ENCODE results near the gene TMED1.
A peak's percentile ranks its signal among the peaks of the same experiment; 100 is the strongest.

Gene TMED1

DNA sequence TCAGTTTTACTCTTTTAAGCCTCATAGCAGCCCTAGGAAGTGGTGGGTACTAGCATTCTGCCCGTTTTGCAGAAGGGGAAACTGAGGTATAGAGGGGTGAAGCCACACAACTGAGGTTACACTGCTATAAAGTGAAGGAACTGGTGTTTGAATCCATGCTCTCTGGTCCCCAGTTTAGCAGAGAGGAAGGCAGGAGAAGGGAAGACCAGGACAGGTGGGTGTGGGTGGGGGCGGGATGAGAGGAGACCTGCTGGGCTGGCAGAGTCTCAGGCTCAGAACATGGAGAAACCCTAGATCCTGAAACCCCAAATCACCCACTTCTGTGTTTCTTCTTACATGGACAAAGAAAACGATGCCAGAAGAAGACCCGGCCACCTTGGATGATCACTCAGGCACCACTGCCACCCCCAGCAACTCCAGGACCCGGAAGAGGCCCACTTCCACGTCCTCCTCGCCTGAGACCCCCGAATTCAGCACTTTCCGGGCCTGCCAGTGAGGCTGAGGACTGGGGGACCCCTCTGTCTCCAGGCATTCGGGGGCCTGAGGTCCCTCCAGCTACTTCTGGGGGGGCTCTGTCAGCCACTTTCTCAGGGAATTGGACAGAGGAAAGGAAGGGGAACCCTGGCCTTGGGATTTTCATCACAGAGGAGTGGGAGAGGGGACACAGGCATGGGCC lies 33.0 kb upstream of the TMED1 start:
- H3K4me3 ChIP-seq (ENCODE audit: low read length): no peak overlapping the region
- no peak for TF ChIP-seq CTCF (conservative IDR thresholded peaks at IDR 0.05; ENCODE audit: low read length)
- DNase-seq (ENCODE audit: low read depth): no peak

DNA sequence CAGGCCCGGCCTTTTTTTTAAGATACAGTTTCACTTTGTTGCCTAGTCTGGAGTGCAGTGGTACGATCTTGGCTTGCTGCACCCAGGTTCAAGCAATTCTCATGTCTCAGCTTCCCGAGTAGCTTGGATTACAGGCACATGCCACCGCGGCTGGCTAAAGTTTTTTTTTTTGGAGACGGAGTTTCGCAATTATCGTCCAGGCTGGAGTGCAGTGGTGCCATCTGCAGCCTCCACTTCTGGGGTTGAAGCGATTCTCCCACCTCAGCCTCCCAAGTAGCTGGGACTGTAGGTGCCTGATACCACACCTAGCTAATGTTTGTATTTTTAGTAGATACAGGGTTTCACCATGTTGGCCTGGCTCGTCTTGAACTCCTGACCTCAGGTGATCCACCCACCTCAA lies 30.5 kb upstream of the TMED1 start:
- no peak for DNase-seq (ENCODE audit: low read depth)
- TF ChIP-seq CTCF (conservative IDR thresholded peaks at IDR 0.05; ENCODE audit: low read length): no peak
- no peak overlapping the region for H3K4me3 ChIP-seq (ENCODE audit: low read length)

GRCh38 chr19:10864538-10864899 lies 28.5 kb upstream of the TMED1 start:
- peak; percentile 94 for TF ChIP-seq CTCF (conservative IDR thresholded peaks at IDR 0.05; ENCODE audit: low read length)
- peak; percentile 72 for DNase-seq (ENCODE audit: low read depth)
- H3K4me3 ChIP-seq (ENCODE audit: low read length): no peak overlapping the region

DNA sequence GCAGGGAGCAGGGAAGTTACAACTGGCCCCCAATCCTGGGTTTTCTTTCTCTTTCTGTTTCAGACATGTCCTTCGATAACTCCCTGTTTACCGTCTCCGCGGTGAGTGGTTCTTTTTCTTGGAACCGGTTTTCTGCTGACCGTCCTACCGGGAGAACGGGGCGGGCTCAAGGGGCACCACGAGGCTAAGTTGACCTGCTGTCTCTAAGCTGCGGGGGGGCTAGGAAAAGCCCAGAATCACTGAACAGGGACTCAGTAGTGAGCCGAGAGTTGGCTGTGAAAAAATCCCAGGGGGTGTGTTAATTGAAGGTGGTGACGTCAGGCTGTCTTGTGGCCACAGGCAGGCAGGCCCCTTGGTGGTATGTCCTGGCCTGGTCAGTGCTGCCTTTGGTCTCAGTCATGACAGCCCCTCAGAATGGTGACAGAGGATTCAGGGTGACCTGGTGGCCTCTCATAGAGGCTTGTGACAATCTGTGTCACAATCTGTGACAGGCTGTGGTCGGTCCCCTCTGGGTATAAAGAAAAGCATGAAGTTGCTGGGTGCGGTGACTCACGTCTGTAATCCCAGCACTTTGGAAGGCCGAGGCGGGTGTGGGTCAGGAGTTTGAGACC lies 27.2 kb upstream of the TMED1 start:
- no peak for TF ChIP-seq CTCF (conservative IDR thresholded peaks at IDR 0.05; ENCODE audit: low read length)
- DNase-seq (ENCODE audit: low read depth): peak; percentile 26

GRCh38 chr19:10862561-10863106 lies 26.6 kb upstream of the TMED1 start:
- no peak for TF ChIP-seq CTCF (conservative IDR thresholded peaks at IDR 0.05; ENCODE audit: low read length)
- no peak for DNase-seq (ENCODE audit: low read depth)
- H3K4me3 ChIP-seq (ENCODE audit: low read length): no peak overlapping the region

More for the DNA sequence above, 27.2 kb upstream of the TMED1 start:
- H3K4me3 ChIP-seq (ENCODE audit: low read length): no peak overlapping the region

- H3K4me3 ChIP-seq (ENCODE audit: low read length): no peak overlapping the region
These were observed 25.2 kb upstream of the TMED1 start for GRCh38 chr19:10861103-10861651.

More at GRCh38 chr19:10861103-10861651, 25.2 kb upstream of the TMED1 start:
- peak; percentile 52 for TF ChIP-seq CTCF (conservative IDR thresholded peaks at IDR 0.05; ENCODE audit: low read length)
- DNase-seq (ENCODE audit: low read depth): peak; percentile 33

All from AG10803 (cell line).